Left kidney (tissue), 2 donors: Measurements from ENCODE around the gene PCBP3. TPM values are rescaled to one million over a fixed set of nuclear protein-coding genes. Genes with fewer than 3 reads are reported as not detected.
"Not testable (repeated sequence)": the region's sequence is repeated elsewhere in the genome, so short reads cannot be mapped to it uniquely, and the experiment has no call there.

ENCODE experiments used
- DNase-seq: peaks from one replicate; pipeline ENCODE4 v3.0.0-alpha.2; 2013
- polyA plus RNA-seq: library from polyadenylated mRNA; unstranded; fragments of 120-200 nt; gene quantifications from one replicate; pipeline ENCODE4 v1.2.1, GENCODE V29; 2013; ENCODE audit not compliant: insufficient read length

The PCBP3 gene
- polyA plus RNA-seq, 1 donor, result 2.0 TPM

DNA sequence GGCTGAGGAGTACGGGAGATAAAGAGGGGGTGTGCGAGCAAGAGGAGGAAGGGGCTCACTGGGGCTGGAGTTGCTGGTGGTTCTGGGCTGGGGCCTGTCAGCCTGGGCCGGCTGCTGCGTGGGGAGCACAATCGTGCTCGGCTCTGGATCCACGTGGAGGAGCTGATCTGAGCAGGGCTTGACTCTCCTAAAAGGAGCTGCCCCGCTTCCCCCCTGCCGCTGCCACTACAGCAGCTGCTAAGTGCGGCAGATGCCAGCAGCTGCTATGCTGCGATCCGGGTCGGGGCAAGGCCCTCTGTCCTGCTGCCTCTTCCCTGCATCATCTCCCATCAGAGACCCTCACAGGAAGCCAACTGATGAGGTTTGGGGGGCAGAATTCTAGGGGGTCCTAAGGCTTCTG is 165.9 kb downstream of the PCBP3 start:
- no peak for DNase-seq

GRCh38 chr21:45811136-45811535 is 167.6 kb downstream of the PCBP3 start:
- no peak for DNase-seq

DNA sequence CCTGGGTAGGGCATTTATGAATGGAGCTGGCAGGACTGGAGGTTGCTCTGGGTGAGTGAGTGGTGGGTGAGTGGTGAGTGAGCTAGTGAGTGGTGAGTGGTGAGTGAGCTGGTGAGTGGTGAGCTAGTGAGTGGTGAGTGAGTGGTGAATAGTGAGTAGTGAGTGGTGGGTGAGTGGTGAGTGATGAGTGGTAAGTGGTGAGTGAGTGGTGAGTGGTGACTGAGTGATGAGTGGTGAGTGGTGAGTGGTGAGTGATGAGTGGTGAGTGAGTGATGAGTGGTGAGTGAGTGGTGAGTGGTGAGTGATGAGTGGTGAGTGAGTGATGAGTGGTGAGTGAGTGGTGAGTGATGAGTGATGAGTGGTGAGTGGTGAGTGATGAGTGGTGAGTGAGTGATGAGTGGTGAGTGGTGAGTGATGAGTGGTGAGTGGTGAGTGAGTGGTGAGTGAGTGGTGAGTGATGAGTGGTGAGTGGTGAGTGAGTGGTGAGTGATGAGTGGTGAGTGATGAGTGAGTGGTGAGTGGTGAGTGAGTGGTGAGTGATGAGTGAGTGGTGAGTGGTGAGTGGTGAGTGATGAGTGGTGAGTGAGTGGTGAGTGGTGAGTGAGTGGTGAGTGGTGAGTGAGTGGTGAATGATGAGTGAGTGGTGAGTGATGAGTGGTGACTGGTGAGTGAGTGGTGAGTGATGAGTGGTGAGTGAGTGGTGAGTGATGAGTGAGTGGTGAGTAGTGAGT is 170.8 kb downstream of the PCBP3 start:
- not testable (repeated sequence) for DNase-seq

DNA sequence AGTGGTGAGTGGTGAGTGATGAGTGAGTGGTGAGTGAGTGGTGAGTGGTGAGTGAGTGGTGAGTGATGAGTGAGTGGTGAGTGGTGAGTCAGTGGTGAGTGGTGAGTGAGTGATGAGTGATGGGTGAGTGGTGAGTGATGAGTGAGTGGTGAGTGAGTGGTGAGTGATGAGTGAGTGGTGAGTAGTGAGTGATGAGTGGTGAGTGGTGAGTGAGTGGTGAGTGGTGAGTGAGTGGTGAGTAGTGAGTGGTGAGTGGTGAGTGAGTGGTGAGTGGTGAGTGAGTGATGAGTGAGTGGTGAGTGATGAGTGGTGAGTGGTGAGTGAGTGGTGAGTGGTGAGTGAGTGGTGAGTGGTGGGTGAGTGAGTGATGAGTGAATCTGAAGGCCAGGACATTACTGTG is 172.3 kb downstream of the PCBP3 start:
- DNase-seq, result not testable (repeated sequence)

DNA sequence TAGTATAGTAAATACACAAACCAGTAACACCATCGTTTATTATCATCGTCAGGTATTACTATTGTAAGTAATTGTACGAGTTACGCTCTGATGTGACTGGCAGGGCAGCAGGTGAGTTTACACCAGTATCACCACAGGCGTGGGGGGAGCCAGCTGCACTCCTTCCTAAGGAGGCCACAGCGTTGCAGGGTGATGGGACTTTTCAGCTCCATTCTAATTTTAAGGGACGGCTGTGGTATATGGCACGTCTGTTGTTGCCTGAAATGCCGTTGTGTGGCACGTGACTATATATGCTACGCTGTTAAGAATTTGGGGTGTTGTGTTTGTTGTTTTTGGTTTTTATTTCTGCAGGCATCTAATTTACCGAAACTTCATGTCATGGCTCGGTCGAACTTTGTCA is 173.3 kb downstream of the PCBP3 start:
- no peak for DNase-seq

DNA sequence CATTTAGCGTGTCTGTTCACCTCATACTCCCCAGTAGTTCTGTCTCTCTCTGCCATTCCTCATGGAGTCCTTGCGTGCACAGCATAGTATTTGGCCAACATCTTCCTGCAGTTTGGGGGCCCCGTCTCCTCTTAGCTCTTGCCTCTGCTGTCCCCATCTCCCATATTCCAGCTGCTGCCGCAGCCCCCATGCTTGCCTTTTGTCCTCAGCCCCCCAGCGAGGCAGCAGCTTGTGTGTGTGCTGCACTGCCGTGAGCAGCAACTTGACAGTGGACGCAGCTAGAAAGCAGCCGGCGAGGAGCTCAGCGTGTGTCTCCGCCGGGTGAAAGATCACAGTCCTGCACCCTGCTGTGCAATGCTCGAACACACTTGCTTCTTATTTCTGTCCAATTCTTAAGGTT is 173.8 kb downstream of the PCBP3 start:
- no peak for DNase-seq

DNA sequence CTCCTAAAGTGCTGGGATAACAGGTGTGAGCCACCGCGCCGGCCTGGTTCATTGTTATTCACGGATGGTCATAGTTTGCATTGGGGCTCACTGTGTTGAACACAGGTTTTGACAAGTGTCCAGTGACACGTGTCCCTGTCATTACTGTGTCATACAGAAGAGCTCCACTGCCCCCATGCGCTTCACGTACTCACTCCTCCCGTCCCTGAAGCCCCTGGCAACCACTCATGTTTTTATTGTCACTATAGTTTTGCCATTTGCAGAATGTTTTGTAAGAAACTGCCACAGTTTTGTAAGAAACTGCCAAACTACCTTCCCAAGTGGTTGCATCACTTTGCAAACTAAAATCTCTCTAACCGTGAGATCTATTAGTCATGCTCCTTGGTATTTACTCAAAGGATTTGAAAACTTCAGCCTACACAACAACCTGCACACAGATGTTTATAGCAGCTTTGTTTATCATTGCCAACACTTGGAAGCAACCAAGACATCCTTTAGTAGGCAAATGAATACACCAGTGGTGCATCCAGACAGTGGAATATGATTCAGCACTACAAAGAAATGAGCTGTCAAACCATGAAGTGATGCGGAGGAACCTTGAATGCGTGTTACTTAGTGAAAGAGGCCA is 174.9 kb downstream of the PCBP3 start:
- DNase-seq, result no peak

GRCh38 chr21:45818904-45819285 is 175.4 kb downstream of the PCBP3 start:
- DNase-seq, result no peak

- no peak for DNase-seq
Measured at GRCh38 chr21:45819478-45820170, 176.1 kb downstream of the PCBP3 start.

GRCh38 chr21:45820171-45821091 is 176.9 kb downstream of the PCBP3 start:
- DNase-seq, result peak; percentile 87

- DNase-seq, result no peak
Measured at GRCh38 chr21:45821315-45821962, 177.9 kb downstream of the PCBP3 start.

GRCh38 chr21:45821998-45822397 is 178.5 kb downstream of the PCBP3 start:
- DNase-seq, result no peak

GRCh38 chr21:45822429-45823099 is 179.0 kb downstream of the PCBP3 start:
- no peak for DNase-seq

GRCh38 chr21:45823100-45823681 is 179.7 kb downstream of the PCBP3 start:
- DNase-seq, result no peak

DNA sequence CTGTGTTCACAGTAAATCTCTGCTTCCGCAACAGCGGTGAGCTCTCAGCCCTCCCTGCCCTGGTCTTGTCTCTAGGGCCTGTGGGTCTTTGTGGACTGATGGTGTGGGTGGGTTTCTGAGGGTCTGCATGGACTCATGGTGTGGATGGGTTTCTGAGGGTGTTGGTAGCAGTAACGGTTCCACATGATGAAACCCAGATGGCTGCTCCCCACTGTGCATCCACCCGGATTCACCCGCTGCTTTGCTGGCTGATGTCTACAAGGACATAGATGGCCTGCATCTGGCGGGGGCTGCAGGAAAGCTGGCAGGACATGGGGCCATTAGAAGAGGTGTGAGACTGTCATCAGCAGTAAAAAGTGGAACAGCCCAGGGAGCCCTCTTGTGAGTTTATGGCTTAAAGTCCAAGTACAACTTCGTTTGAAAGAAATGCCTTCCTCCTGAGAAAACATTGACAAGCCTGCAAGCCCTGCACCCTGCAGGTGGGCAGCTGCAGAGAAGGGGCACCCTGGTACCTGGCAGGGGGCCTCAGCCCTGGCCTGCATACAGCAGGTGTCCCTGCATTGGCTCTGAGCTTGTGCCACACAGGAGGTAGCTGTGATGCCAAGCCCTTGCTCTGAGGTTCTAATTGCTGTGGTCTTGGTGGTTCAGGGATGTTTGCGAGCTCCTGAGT is 181.2 kb downstream of the PCBP3 start:
- no peak for DNase-seq

- DNase-seq, result no peak
Measured at GRCh38 chr21:45825219-45825618, 181.7 kb downstream of the PCBP3 start.

DNA sequence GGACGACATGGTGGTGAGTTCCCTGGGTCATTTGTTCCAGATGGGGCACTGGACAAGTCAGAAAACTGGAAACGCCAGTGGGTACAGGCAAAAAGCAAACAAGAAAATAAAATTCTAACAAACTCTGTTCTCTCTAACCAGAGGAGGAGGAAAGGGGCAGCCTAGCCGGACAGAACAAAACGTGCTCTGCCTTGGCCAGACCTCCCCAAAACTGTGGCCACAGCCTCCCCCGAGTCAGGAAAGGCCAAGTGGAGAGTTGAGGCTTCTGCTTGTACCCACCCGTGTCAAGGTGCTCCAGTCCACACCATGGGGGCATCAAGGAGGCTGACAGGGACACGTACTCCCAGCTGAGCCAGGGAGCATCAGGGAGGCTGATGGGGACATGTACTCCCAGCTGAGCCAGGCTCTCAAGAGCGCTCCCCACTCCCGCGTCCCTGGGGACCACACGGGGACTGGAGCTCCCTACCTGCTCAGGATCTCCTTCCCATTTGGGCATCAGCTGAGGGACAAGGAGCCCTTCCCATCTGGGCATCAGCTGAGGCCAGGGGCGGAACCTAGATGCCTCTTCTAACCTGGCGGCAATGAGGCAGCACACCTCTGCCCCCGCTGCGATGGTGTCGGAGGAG is 183.3 kb downstream of the PCBP3 start:
- no peak for DNase-seq

DNA sequence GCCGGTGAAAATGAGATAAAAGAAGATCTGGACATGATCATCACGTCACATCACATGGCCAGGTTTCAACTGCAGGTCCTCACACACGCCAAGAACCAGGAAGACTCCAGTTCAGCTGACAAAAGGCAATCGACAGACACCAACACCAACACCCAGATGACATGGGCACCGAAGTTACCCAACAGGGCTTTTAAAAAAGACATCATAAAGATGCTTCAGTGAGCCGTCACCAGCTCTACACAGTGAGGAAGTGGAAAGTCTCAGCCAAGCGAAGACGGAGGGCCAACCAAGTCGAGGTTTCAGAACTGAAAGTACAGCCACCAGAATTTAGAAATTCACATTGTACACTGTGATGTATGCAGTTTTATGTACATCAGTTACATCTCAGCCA is 183.8 kb downstream of the PCBP3 start:
- DNase-seq, result no peak

GRCh38 chr21:45827881-45828579 is 184.5 kb downstream of the PCBP3 start:
- DNase-seq, result no peak
